Fibroblast of skin of left biceps (primary cell): ENCODE results near the gene RPS27.
A peak's percentile ranks its signal among the peaks of the same experiment; 100 is the strongest.
"Not testable (repeated sequence)": the region's sequence is repeated elsewhere in the genome, so short reads cannot be mapped to it uniquely, and the experiment has no call there.

Source experiments
- DNase-seq, 2 experiments: peaks; one replicate each; pipeline ENCODE4 v3.0.0-alpha.2; 2013; ENCODE audit warnings: low read depth in 2 of 2

RPS27 gene

GRCh38 chr1:153961421-153961820 is 29.1 kb upstream of the RPS27 start:
- no peak for DNase-seq

GRCh38 chr1:153962088-153963029 is 28.2 kb upstream of the RPS27 start:
- no peak for DNase-seq

DNA sequence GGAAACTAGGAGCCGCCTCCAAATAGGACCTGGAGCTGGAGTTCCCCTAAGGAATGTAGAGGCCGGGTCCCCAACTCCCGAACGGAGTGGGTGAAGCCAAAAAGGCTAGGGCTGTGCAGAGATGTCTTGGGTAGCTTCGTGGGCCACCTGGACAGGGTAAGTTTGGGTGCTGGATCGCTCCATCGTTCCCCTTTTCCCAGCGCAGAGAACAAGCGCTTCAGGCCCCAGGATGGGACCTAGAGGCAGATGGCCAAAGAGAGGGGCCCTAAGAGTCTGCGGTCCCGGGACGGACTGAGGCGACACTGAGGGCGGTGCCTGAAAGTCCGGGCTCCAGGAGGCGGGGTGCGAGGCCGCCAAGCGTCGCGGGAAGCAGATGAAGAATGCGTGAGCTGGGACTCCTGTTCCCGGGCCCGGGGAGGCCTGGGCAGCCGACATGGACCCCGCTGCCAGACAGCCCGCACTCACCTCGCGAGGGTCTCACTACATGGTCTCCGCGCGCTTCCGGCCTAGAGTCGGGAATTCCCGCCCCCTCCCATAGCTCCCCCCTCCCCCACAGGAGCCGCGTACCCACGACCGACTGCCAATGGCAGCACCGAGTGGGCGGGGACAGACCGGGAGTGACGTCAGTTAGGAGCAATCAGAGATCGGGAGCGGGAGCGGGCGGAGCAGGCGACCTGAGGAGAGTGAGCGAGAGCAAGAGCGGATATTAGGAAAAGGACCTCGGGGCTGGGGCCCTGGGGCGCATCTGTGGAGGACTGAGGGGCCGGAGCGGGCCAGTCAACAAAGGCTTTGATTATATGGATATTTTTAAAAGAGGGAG is 27.3 kb upstream of the RPS27 start, which contains the start of gene SLC39A1:
Gene SLC39A1, minus strand, starts transcription at position 508 of the 820 bp plus-strand sequence. CDS start 822 bp downstream, outside the sequence.
- peak; percentile 85 to 86 for DNase-seq

- no peak for DNase-seq
Measured at GRCh38 chr1:153963850-153964331, 26.7 kb upstream of the RPS27 start.

DNA sequence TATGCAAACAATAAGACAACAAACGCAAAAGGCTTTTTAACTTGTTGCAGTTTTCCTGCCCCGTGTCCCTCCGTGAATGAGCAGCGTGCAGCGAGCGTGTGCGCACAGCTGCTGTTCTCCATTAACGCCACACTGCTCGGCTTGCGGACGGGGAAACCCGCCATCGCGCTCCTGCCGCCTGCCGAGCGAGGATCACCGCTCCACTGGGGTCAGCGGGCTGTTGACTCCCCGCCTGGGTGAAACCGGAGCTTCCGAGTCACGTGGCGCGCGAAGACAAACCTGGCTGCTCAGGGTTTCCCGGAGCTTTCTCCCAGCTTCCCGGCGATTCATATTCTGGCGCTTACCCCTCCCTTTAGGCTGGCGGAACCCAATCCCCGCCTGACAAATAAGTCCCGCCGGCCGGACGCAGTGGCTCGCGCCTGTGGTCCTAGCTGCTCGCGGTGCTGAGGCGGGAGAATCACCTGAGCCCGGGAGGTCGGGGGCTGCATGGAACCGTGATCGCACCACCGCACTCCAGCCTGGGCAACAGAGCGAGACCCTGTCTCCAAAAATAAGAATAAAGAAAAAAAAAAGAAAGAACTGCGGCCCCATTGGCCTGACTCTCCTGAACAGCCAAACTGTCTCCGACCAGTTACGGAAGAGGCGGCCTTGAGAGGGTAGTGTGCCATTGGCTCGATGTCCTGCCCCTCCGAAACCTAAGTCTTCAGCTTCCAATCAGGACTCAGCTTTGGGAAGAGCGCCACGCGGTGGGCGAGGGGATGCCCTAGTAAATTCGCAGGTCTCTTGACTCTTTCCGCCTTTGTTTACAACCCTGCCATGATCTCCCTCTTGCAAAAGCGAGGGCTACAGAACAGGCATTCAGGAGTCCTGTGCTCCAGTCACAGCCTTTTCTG is 23.2 kb upstream of the RPS27 start, which contains the start of gene CREB3L4:
Gene CREB3L4, plus strand, starts transcription at position 796 of the 893 bp plus-strand sequence. CDS start 624 bp downstream, outside the sequence.
- DNase-seq: peak; percentile 92 to 93

DNA sequence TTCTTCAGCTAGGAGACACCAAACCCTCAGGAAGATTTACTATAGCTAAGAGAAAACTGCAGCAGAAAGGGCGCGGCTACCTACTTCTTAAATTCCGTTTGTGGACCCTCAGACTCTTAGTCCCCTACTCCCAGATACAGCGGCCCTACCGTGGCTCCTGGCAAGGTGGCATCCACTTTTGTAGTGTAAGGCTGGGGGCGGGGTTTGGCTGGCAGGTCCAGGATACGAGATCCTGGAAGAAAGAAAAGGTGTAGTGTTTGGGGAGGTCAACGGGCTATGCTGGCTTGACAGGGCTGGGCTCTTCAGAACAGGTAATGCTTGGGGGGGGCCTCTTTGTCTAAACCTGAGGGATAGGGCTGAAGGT is 22.6 kb upstream of the RPS27 start:
- DNase-seq: no peak

GRCh38 chr1:153968408-153968807 is 22.2 kb upstream of the RPS27 start:
- no peak for DNase-seq

DNA sequence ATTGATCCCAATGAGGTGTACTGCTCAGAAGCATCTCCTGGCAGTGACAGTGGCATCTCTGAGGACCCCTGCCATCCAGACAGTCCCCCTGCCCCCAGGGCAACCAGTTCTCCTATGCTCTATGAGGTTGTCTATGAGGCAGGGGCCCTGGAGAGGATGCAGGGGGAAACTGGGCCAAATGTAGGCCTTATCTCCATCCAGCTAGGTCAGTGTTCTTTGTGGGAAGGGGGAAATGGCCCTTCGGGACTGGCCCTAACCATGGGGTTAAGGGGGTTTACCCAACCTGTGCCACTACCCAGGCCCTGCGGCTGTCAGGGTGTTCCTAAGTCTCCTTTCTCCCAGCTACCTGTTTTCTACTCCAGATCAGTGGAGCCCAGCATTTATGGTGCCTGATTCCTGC is 21.6 kb upstream of the RPS27 start:
- no peak for DNase-seq

DNA sequence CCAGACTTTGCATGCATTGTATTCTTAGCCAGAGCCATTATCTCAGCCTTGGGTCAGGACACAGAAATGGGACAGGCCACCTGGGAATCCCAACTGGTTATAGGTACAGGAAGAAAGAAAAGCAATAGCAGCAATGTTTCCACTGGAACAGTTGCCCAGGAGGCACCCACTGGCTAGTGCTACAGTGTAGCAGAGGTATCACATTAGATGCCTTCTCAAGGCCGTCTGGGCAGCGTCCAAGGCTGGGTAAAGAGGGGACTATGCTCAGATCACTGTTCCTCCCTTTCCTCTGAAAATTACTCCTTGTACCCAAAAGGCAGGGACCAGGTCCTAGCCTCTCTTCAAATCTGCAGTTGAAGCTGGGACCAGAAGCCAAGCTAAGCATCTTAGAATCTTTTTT is 20.2 kb upstream of the RPS27 start:
- DNase-seq: no peak

DNA sequence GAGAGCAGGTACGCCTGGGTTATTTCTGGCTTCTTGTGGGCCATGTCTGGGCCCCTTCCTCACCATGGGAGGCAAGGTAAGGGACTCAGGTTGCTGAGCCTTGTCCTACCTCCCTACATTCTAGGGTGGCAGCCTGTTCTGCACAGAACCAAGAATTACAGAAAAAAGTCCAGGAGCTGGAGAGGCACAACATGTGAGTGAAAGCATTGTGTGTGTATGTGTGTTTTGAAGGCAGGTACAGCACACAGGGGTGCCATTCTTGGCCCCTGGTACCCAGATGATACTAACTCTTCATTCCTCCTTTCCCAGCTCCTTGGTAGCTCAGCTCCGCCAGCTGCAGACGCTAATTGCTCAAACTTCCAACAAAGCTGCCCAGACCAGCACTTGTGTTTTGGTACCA is 17.5 kb upstream of the RPS27 start:
- no peak for DNase-seq

DNA sequence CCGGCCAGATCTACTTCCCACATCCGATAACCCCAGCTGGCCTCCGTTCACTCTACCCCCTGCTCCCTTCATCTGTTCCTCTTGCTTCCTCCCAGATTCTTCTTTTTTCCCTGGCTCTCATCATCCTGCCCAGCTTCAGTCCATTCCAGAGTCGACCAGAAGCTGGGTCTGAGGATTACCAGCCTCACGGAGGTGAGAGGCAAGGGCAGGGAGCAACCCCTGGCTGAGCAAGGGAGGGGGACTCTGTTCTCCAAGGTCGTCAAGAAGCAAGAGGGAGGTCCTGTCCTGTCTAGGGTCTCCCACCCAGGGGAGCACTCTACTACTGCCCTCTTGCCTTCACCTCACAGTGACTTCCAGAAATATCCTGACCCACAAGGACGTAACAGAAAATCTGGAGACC is 17.0 kb upstream of the RPS27 start:
- DNase-seq: no peak

DNA sequence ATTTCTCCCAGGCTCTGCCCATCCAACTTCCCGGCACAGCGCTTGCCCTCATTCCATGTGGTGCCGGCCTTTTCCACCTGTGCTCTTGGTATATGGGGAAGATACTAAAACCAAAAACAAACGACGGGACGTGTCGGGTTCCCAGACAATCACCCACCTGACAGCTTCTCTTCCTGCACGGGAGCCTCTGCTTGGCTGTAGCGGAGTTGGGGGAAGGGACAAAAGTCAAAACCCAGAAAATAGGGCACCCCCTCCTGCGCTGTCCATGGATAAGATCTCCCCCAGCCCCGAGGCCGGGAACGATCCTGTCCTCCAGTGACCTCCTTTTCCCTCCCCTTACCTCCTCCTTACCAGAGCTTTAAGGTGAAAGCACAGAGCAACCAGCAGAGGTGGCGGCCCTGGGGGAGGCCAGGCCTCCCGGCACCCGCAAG is 13.7 kb upstream of the RPS27 start:
- no peak for DNase-seq

DNA sequence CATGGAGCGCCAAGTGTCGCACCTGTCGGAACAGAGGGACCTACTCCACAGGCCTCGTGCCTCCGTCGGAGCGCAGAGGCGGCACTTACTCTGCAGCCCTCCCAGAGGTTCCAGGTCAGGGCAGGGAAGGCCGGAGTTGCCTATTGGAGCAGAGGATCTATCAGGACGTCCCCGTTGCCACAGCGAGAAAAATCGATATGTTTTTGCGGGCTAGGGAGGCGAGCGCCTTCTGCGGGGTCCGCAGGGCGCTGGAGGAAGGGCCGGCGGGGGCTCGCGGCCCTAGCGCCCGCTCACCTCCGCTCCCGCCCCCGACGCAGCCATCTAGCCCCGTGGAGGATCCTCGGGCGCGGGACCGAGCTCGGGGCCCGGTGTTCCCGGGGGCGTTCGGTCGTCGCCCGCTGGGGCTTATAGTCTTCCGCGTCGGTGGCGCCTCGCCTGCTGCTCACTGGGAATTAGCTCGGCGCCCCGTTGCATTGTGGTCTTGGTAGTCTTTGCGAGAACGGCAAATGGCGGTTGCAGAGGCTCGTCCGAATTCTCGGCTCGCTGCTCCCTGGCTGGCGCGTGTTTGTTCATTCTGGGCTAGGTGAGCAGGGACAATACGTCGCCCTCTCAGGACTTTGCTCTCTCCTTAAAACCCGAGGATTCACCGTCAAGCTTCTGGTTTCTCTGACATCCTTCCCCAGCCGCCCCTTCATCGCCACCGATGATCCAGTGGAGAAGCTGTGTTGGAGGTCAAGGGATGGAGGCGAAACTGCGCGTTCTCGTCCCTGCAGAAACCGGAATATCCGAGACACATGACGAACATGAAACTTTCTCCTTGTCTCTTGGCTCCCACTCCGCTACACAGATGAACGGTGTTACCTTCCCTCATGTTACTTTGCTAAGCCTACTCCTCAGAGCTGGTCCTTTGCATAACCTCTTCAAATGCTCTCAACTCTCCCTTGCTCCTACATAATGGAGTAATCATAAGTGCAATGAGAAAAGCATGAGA is 13.0 kb upstream of the RPS27 start, which contains the start of gene JTB:
Gene JTB, minus strand, starts transcription at position 425 of the 991 bp plus-strand sequence. Its CDS starts 422 bp downstream, at position 3.
- DNase-seq: no peak

DNA sequence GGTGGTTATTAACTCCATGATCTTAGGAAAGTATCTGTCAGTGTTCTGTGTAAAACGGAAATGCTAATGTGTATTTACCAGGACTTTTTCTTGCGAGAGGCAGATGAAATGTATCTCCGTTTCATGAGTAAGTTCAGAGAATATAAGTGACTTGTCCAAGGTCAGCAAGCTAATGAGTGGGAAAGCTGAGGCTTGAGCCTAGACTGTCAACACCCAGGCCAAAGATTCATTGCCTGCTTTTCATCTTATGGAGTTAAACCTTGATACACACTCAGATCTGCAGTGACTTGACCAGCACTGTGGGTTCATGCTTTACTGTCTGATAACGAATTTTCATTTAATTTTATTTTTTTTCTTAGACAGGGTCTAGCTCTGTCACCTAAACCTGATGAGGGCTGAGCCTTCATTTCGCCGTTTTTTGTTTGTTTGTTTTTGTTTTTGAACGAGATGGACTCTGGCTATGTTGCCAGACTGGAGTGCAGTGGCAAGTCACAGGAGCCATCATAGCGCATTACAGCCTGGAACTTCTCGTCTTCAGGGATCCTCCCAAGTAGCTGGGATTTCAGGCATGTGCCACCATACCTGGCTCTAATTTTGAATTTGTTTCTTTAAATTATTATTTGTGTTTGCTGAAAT is 12.2 kb upstream of the RPS27 start:
- DNase-seq: no peak

- not testable (repeated sequence) for DNase-seq
Measured at GRCh38 chr1:153979091-153979490, 11.5 kb upstream of the RPS27 start.

DNA sequence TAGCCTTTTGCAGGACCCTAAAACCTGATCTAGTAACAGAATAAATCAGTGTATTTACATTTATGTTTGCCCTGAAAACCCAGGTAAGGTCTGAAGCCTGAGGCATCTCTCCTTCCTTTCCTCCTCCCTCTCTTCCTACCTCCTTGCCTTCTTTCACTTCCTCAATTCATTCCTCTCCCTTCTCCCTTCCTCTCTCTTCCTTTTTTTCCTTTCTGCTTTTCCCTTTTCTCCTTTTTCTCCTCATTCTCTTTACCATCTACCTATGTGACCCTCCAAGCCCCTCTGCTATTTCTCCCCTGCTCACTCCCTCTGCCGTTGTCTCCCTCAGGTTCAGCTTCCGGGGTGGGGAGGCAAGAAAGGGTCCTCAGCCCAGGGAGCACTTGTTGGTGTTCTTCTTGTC is 8.8 kb upstream of the RPS27 start:
- not testable (repeated sequence) for DNase-seq

DNA sequence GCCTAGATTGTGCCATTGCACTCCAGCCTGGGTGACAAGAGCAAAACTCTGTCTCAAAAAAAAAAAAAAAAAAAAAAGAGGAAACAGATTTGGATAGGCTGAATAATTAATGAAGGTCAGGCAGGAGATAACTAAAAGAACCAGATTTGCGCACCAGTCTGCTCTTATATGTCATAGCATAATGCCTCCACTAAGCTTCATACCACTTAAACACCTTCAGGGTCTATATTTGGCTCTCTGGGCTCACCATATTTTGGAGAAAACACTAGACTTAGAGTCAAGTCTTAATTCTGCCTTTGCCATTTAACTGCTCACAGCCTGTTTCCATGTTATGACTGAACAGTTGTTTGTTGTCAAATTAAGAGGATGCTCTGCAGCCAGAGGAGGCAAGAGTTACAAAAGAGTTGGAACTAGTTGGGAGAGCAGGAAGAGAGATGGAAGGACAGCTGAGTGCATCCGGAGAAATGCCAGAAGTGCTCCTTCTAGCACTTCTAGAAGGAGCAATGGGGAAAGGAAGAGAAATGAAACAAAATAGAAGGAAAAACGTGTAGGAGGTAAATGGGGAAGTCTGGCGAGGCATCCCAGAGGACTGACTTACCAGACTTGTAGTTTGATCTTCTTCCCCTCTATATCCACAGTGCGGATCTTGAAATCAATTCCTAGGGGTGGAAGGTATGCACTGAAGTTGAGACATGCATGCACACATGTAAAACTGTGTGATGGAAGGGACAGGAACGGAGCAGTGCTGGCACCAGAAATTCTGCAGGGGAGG is 6.3 kb upstream of the RPS27 start:
- no peak for DNase-seq

DNA sequence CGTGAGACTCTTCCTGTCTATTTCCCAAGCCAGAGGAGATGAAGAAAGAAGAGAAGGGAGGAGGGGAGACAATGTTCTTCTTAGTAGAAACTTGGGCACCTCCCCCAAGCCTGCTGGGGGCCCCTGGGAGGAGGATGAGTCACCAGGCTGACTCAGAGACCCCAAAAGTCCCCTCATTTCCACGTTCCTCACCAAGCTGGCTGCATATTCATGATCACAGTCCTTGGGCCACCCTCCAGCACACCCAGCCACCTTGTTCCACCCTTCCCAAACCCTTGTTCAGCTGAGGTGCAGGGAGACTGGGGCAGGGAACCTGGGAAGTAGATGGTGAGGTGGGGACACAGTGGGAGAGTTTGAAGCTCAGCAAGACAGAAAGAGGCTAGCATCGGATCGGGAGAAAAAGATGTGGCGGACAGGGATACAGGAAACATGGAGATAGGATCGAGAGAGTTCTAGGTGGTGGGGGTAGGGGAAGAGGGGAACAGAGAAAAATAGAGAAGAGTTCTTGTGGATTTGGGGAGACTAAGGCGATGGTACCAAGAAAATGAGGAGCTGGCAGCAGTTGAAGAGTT is 5.1 kb upstream of the RPS27 start:
- peak; percentile 49 to 52 for DNase-seq
